Endothelial cell of umbilical vein (primary cell): Measurements from ENCODE around the gene GADD45G. TPM values are rescaled to one million over a fixed set of nuclear protein-coding genes. Genes with fewer than 3 reads are reported as not detected.

Experiments used
- BruUV-seq: library from RNA; stranded (reverse); fragments of 400-500 nt; replicated peaks from 2 replicates; lab custom pipeline; 2021; lab: Mats Ljungman, UMichigan
- CTCF ChIA-PET: fragments of 300-600, 350-600 bp; sonication (Branson Sonifier 250); formaldehyde crosslinking; loops from one replicate; lab custom pipeline; 2021; ENCODE audit warnings: antibody characterized with exemption, inconsistent platforms; lab: Charles Lee
- POLR2A ChIA-PET: fragments of 300-600, 350-600 bp; sonication (Branson Sonifier 250); formaldehyde crosslinking; loops from one replicate; lab custom pipeline; 2021; ENCODE audit warnings: antibody characterized with exemption, inconsistent platforms; lab: Charles Lee
- DNase-seq: peaks from one replicate; pipeline ENCODE4 v3.0.0-alpha.2; 2011; ENCODE audit warnings: low read depth, low spot score
- FAIRE-seq: peaks from 2 replicates; lab custom pipeline; 2011; peaks lifted over from hg19 to GRCh38; lab: Jason Lieb, UNC
- H2AFZ ChIP-seq: 2 replicates; pipeline ENCODE4 v1.6.0; 2012; ENCODE audit warnings: low read depth, low read length, control low read depth, inconsistent platforms
- H3K27ac ChIP-seq: 2 replicates; pipeline ENCODE4 v1.5.1; 2011; ENCODE audit warnings: low read depth, mild to moderate bottlenecking, control low read depth, low read length, moderate library complexity; ENCODE audit not compliant: insufficient read depth
- H3K27me3 ChIP-seq, 2 experiments: 2 replicates each; pipeline versions ENCODE4 v1.6.0 to v1.6.1; 2011; ENCODE audit warnings: low read length in 2 of 2, mixed read lengths in 1 of 2; ENCODE audit not compliant: control insufficient read depth in 2 of 2, insufficient read depth in 2 of 2
- H3K36me3 ChIP-seq, 2 experiments: 2 replicates in 1 of 2; 3 replicates in 1 of 2; pipeline ENCODE4 v1.5.1; 2011; ENCODE audit warnings: low read length in 2 of 2, mild to moderate bottlenecking in 1 of 2, moderate library complexity in 1 of 2; ENCODE audit not compliant: control insufficient read depth in 2 of 2, insufficient read depth in 2 of 2; ENCODE audit errors: extremely low read depth in 1 of 2
- H3K4me1 ChIP-seq: 3 replicates; pipeline ENCODE4 v1.5.1; 2011; ENCODE audit warnings: mild to moderate bottlenecking, low read length; ENCODE audit not compliant: control insufficient read depth, insufficient read depth; ENCODE audit errors: extremely low read depth
- H3K4me2 ChIP-seq: 2 replicates; pipeline ENCODE4 v1.6.1; 2011; ENCODE audit warnings: low read length, control low read depth, mixed read lengths; ENCODE audit not compliant: insufficient read depth
- H3K4me3 ChIP-seq, 3 experiments: fragments of 200-600 bp in 1 of 3; sonication (generic), shearing (Covaris generic) in 1 of 3; replicated peaks in 1 of 3; 2 replicates each; pipeline ENCODE4 v1.5.1; 2011 to 2016; ENCODE audit warnings: control low read depth in 3 of 3, low read length in 3 of 3, mild to moderate bottlenecking in 2 of 3, inconsistent platforms in 1 of 3, low read depth in 1 of 3, moderate library complexity in 1 of 3; ENCODE audit not compliant: insufficient read depth in 1 of 3
- H3K79me2 ChIP-seq: 2 replicates; pipeline ENCODE4 v1.6.0; 2012; ENCODE audit warnings: low read length, inconsistent platforms; ENCODE audit not compliant: control insufficient read depth, insufficient read depth
- H3K9ac ChIP-seq: replicated peaks from 2 replicates; pipeline ENCODE3; 2011; ENCODE audit warnings: low read length, control low read depth; ENCODE audit not compliant: insufficient read depth; ENCODE audit errors: extremely low read depth
- H3K9me1 ChIP-seq: replicated peaks from 3 replicates; pipeline ENCODE4 v1.6.0; 2011; ENCODE audit warnings: mild to moderate bottlenecking, low read length; ENCODE audit not compliant: control insufficient read depth, insufficient read depth; ENCODE audit errors: extremely low read depth
- H3K9me3 ChIP-seq: replicated peaks from 2 replicates; pipeline ENCODE4 v1.5.1; 2012; ENCODE audit warnings: low read length, inconsistent platforms; ENCODE audit not compliant: control insufficient read depth, insufficient read depth
- H4K20me1 ChIP-seq: replicated peaks from 2 replicates; pipeline ENCODE3; 2011; ENCODE audit warnings: mild to moderate bottlenecking, low read length; ENCODE audit not compliant: control insufficient read depth, insufficient read depth; ENCODE audit errors: extremely low read depth
- CTCF ChIP-seq, 2 donors: IDR thresholded peaks; 1 replicate in 1 of 2; 2 replicates in 1 of 2; pipeline ENCODE4 v1.5.1; 2011; ENCODE audit warnings: low read length in 2 of 2, mild to moderate bottlenecking in 2 of 2, moderate library complexity in 2 of 2, control low read depth in 1 of 2, inconsistent platforms in 1 of 2, low read depth in 1 of 2; ENCODE audit not compliant: insufficient read depth in 1 of 2; ENCODE audit errors: extremely low read depth in 1 of 2
- EZH2 ChIP-seq: IDR thresholded peaks from 2 replicates; pipeline ENCODE4 v1.6.1; 2012; ENCODE audit warnings: borderline replicate concordance, low read depth, mild to moderate bottlenecking, moderate library complexity, low read length, inconsistent platforms; ENCODE audit not compliant: severe bottlenecking
- GATA2 ChIP-seq: IDR thresholded peaks from 2 replicates; pipeline ENCODE4 v1.7.0; 2011; ENCODE audit warnings: low read depth, mild to moderate bottlenecking, moderate library complexity, mixed read lengths, low read length; ENCODE audit not compliant: insufficient read length, insufficient read depth
- JUN ChIP-seq: IDR thresholded peaks from 2 replicates; pipeline ENCODE4 v1.6.1; 2011; ENCODE audit warnings: borderline replicate concordance, low read depth; ENCODE audit not compliant: insufficient read length, insufficient read depth
- MAX ChIP-seq: IDR thresholded peaks from 2 replicates; pipeline ENCODE4 v1.6.1; 2011; ENCODE audit not compliant: insufficient read depth, insufficient read length
- MYC ChIP-seq: IDR thresholded peaks from one replicate; pipeline ENCODE4 v1.6.1; 2011; ENCODE audit warnings: mild to moderate bottlenecking, low read depth, low read length
- POLR2A ChIP-seq: IDR thresholded peaks from 2 replicates; pipeline ENCODE4 v1.6.1; 2012; ENCODE audit warnings: low read depth, mild to moderate bottlenecking, control low read depth, low read length
- POLR2AphosphoS5 ChIP-seq: IDR thresholded peaks from 2 replicates; pipeline ENCODE4 v1.6.1; 2012; ENCODE audit warnings: low read depth, mild to moderate bottlenecking, control low read depth, low read length, moderate library complexity; ENCODE audit not compliant: insufficient read depth
- dilution Hi-C: fragments of 300-500 bp; cut with MboI; formaldehyde crosslinking; loops from one replicate; pipeline ENCODE4 v1.15.0; 2019; ENCODE audit warnings: low sequenced_read_pairs; ENCODE audit not compliant: extremely low pct_ligation_motif_present
- intact Hi-C: fragments of 100-400 bp; cut with micrococcal nuclease; formaldehyde crosslinking; loops from one replicate; pipeline ENCODE4 v1.10.0; 2022
- polyA plus RNA-seq, 4 experiments: library from polyadenylated mRNA; depleted of rRNA in 3 of 4; stranded (reverse) in 3 of 4; unstranded in 1 of 4; fragments of >200 nt; gene quantifications; 2 replicates each; pipeline versions ENCODE4 v1.2.1 to v1.2.3, GENCODE V29; 2011 to 2012; ENCODE audit warnings: missing spikeins in 1 of 4
- total RNA-seq: library from RNA; stranded (reverse); gene quantifications from 2 replicates; pipeline ENCODE4 v1.2.3, GENCODE V29; 2021

GADD45G gene
- total and polyA plus RNA-seq, 2 donors (not counting 3 experiments of a cell fraction or from before 2014, with no cell fraction given) = 0.44 to 0.64 TPM

- H3K27me3 ChIP-seq = peaks cover 6 to 7% of the 10 kb centered on the region in 2 experiments
- no peak overlapping the region for H3K4me2 ChIP-seq
- H3K9ac ChIP-seq = no peak overlapping the region
- H3K4me3 ChIP-seq = no peak overlapping the region
- no TSS peak for BruUV-seq
- no peaks in the 10 kb centered on the region for H3K9me3 ChIP-seq
- no peak overlapping the region for H2AFZ ChIP-seq
- H3K4me1 ChIP-seq = peaks cover 3% of the 10 kb centered on the region
- FAIRE-seq (peak; percentile 12), DNase-seq (no peak)
- intact Hi-C loops = loop anchor here (1.0 to 5.0 kb wide), 5 partner anchors 22 to 1273 kb away; partner anchors contain the start of gene DIRAS2
- H4K20me1 ChIP-seq = no peaks in the 10 kb centered on the region
- TF ChIP-seq CTCF (IDR thresholded peaks at IDR 0.05; ENCODE audit: extremely low read depth in 1 of 2, insufficient read depth in 1 of 2, low read depth in 1 of 2, low read length in 2 of 2) (no peak), POLR2A (no peak)
- no peaks in the 10 kb centered on the region for H3K36me3 ChIP-seq
- ChIA-PET CTCF (interaction anchor here (0.6 to 3.0 kb wide), 68 partner anchors 10 to 1502 kb away, joined by 3 to 249 read pairs (median 4); no protein-coding TSS in a partner anchor), POLR2A (no interaction called here)
- H3K9me1 ChIP-seq = no peaks in the 10 kb centered on the region
- dilution Hi-C loops = no loop called here
- no peaks in the 10 kb centered on the region for H3K79me2 ChIP-seq
- no peak overlapping the region for H3K27ac ChIP-seq
Observed at GRCh38 chr9:89598363-89598713, 6.5 kb upstream of the GADD45G start.

- ChIA-PET POLR2A (no interaction called here), CTCF (interaction anchor here (0.7 to 8.1 kb wide), 36 partner anchors 11 to 1501 kb away, joined by 3 to 373 read pairs (median 5); no protein-coding TSS in a partner anchor)
- Histone ChIP-seq H3K9ac (no peak overlapping the region), H3K27me3 (peaks cover 7 to 12% of the 10 kb centered on the region in 2 experiments), H4K20me1 (no peaks in the 10 kb centered on the region), H2AFZ (no peak overlapping the region), H3K36me3 (no peaks in the 10 kb centered on the region), H3K4me2 (no peak overlapping the region), H3K9me3 (no peaks in the 10 kb centered on the region), H3K27ac (no peak overlapping the region), H3K4me1 (peaks cover 9% of the 10 kb centered on the region), H3K79me2 (no peaks in the 10 kb centered on the region), H3K9me1 (no peaks in the 10 kb centered on the region), H3K4me3 (no peak overlapping the region)
- no peak for FAIRE-seq
- dilution Hi-C loops = no loop called here
- intact Hi-C loops = loop anchor here (1.0 to 5.0 kb wide), 5 partner anchors 22 to 1272 kb away; partner anchors contain the start of gene DIRAS2
- no TSS peak for BruUV-seq
- DNase-seq = no peak
- TF ChIP-seq CTCF (IDR thresholded peaks at IDR 0.05; ENCODE audit: extremely low read depth in 1 of 2, insufficient read depth in 1 of 2, low read depth in 1 of 2, low read length in 2 of 2) (no peak), MYC (no peak), EZH2 (no peak), JUN (no peak), MAX (no peak), POLR2A (no peak), GATA2 (no peak), POLR2AphosphoS5 (no peak)
Observed at GRCh38 chr9:89598926-89599325, 5.9 kb upstream of the GADD45G start.
